WTC11 (cell line): Measurements from ENCODE around the gene NCOA6.

ENCODE experiments used
- RELA ChIP-seq: sonication (generic); formaldehyde crosslinking; IDR thresholded peaks from 2 replicates; pipeline ENCODE4 v1.8.1; 2022; ENCODE audit warnings: missing genetic modification reagents, mild to moderate bottlenecking, borderline replicate concordance
- TF ChIP-seq, protein P1 (sequence below): sonication (generic); formaldehyde crosslinking; IDR thresholded peaks from 2 replicates; pipeline ENCODE4 v1.8.0; 2022; ENCODE audit warnings: mild to moderate bottlenecking, missing genetic modification reagents

GRCh38 chr20:34771680-34772081, 53.8 kb downstream of the NCOA6 start:
- no peak for TF ChIP-seq RELA (CRISPR knock-in tag)
- TF ChIP-seq, protein P1, sequence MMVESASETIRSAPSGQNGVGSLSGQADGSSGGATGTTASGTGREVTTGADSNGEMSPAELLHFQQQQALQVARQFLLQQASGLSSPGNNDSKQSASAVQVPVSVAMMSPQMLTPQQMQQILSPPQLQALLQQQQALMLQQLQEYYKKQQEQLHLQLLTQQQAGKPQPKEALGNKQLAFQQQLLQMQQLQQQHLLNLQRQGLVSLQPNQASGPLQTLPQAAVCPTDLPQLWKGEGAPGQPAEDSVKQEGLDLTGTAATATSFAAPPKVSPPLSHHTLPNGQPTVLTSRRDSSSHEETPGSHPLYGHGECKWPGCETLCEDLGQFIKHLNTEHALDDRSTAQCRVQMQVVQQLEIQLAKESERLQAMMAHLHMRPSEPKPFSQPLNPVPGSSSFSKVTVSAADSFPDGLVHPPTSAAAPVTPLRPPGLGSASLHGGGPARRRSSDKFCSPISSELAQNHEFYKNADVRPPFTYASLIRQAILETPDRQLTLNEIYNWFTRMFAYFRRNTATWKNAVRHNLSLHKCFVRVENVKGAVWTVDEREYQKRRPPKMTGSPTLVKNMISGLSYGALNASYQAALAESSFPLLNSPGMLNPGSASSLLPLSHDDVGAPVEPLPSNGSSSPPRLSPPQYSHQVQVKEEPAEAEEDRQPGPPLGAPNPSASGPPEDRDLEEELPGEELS: no peak
